ENCODE data around the gene CCDC61.

GRCh38 chr19:46035986-46036743, 40.9 kb downstream of the CCDC61 start:
- TF ChIP-seq CTCF (IDR thresholded peaks at IDR 0.05; ENCODE audit: low read length) (no peak), EZH2 (optimal IDR thresholded peaks at IDR 0.05; ENCODE audit: low read depth, low read length) (no peak), EZH2phosphoT487 (IDR thresholded peaks at IDR 0.05; ENCODE audit: low read length) (no peak)

Data from MM.1S (cell line).